GM04503 (cell line): ENCODE measurements around the gene ATG14.
"Not testable (repeated sequence)": the region's sequence is repeated elsewhere in the genome, so short reads cannot be mapped to it uniquely, and the experiment has no call there.

Experiments
- DNase-seq: peaks from one replicate; pipeline ENCODE4 v3.0.0-alpha.2; 2012; ENCODE audit warnings: low read depth

The ATG14 gene

GRCh38 chr14:55433880-55434804 lies 22.5 kb upstream of the ATG14 start:
- DNase-seq: no peak

GRCh38 chr14:55432628-55433027 lies 21.0 kb upstream of the ATG14 start:
- no peak for DNase-seq

GRCh38 chr14:55430024-55430690 lies 18.5 kb upstream of the ATG14 start:
- no peak for DNase-seq

- no peak for DNase-seq
These were observed 15.8 kb upstream of the ATG14 start for GRCh38 chr14:55427439-55427838.

GRCh38 chr14:55426891-55427290 lies 15.3 kb upstream of the ATG14 start:
- no peak for DNase-seq

- DNase-seq: no peak
These were observed 13.5 kb upstream of the ATG14 start for GRCh38 chr14:55425091-55425490.

GRCh38 chr14:55423969-55424368 lies 12.3 kb upstream of the ATG14 start:
- no peak for DNase-seq

- not testable (repeated sequence) for DNase-seq
These were observed 10.7 kb upstream of the ATG14 start for GRCh38 chr14:55422338-55422737.

GRCh38 chr14:55419663-55420062 lies 8.0 kb upstream of the ATG14 start:
- DNase-seq: no peak

GRCh38 chr14:55418411-55418810 lies 6.8 kb upstream of the ATG14 start:
- no peak for DNase-seq

GRCh38 chr14:55417955-55418354 lies 6.3 kb upstream of the ATG14 start:
- DNase-seq: no peak

GRCh38 chr14:55416866-55417265 lies 5.2 kb upstream of the ATG14 start:
- DNase-seq: no peak

GRCh38 chr14:55414551-55414950 lies 2.9 kb upstream of the ATG14 start:
- no peak for DNase-seq

GRCh38 chr14:55412676-55413075 lies 1.0 kb upstream of the ATG14 start:
- no peak for DNase-seq

- DNase-seq: no peak
These were observed 754 bp downstream of the ATG14 start for GRCh38 chr14:55410876-55411275.

- no peak for DNase-seq
These were observed 7.3 kb downstream of the ATG14 start for GRCh38 chr14:55404173-55404854.

- no peak for DNase-seq
These were observed 9.9 kb downstream of the ATG14 start for GRCh38 chr14:55401751-55402150.

- DNase-seq: no peak
These were observed 11.8 kb downstream of the ATG14 start for GRCh38 chr14:55399852-55400251.

GRCh38 chr14:55399183-55399582 lies 12.4 kb downstream of the ATG14 start:
- no peak for DNase-seq

GRCh38 chr14:55398679-55399078 lies 13.0 kb downstream of the ATG14 start:
- DNase-seq: peak; percentile 86

- DNase-seq: peak; percentile 60
These were observed 22.3 kb downstream of the ATG14 start for GRCh38 chr14:55389330-55389729.

- no peak for DNase-seq
These were observed 23.5 kb downstream of the ATG14 start for GRCh38 chr14:55388160-55388559.

- no peak for DNase-seq
These were observed 24.5 kb downstream of the ATG14 start for GRCh38 chr14:55387121-55387520.
